Measurements from ENCODE around the gene SCN4B.

SCN4B gene

DNA sequence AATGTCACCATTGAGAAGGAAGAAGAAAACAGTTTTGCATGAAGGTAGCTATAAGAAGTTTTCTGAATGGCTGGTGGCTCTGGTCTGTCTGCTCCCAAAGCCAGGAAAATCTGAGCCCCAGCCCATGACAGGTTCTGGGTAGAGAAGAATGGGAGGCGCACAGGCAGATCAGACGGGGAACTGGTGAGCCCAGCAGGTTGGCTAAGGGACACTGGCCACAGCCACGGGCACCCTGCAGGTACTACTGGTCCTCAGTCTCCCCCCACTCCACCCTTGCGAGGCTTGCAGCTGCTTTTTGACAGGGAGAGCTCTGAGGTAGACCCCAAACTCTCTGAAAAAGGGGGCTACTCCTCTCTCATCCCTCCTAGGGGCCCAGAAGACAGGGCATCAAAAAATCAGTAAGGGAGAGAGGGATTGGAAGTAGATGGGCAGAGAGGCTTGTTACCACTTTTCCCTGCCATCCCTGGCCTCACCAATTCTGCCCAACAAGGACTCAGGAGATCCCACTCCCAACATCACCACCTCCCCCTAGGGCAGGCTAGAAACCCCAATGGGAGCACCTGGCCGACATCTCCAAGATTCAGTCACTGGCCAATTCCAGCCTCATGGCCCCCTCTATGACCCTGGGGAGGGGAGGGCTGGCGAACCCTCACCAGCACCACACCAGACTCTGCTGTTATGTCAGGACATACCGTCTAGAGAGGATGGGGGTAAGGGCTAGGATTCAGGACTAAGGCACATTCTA, 17.4 kb downstream of the SCN4B start:
- no peak for DNase-seq (ENCODE audit: low read depth in 2 of 2, low spot score in 1 of 2)

DNA sequence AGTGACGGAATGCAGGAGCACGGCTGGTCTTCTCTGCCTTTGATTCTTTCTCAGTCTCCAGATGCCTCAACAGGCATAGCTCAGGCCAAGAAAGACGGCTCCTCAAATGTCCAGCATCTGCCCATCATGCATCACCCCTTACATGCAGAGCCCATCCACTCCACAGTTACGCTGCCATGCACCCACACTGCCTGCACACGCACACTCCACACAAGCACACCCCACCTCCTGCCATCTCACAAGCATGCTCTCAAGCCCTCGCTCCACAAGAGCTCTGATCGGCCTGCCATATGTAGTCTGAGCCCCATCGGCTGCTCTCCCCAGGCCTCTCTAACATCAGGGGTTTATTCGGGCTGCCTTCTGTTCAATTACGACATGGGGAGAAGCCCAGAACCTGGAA, 18.8 kb downstream of the SCN4B start:
- DNase-seq (ENCODE audit: low read depth in 2 of 2, low spot score in 1 of 2): no peak

- DNase-seq (ENCODE audit: low read depth in 2 of 2, low spot score in 1 of 2): no peak
Measured at GRCh38 chr11:118132385-118133151, 20.1 kb downstream of the SCN4B start.

- DNase-seq (ENCODE audit: low read depth in 2 of 2, low spot score in 1 of 2): no peak
Measured at GRCh38 chr11:118129471-118130172, 23.0 kb downstream of the SCN4B start.

- DNase-seq (ENCODE audit: low read depth in 2 of 2, low spot score in 1 of 2): no peak
Measured at GRCh38 chr11:118128721-118129470, 23.7 kb downstream of the SCN4B start.

GRCh38 chr11:118128310-118128709, 24.3 kb downstream of the SCN4B start:
- DNase-seq (ENCODE audit: low read depth in 2 of 2, low spot score in 1 of 2): no peak

DNA sequence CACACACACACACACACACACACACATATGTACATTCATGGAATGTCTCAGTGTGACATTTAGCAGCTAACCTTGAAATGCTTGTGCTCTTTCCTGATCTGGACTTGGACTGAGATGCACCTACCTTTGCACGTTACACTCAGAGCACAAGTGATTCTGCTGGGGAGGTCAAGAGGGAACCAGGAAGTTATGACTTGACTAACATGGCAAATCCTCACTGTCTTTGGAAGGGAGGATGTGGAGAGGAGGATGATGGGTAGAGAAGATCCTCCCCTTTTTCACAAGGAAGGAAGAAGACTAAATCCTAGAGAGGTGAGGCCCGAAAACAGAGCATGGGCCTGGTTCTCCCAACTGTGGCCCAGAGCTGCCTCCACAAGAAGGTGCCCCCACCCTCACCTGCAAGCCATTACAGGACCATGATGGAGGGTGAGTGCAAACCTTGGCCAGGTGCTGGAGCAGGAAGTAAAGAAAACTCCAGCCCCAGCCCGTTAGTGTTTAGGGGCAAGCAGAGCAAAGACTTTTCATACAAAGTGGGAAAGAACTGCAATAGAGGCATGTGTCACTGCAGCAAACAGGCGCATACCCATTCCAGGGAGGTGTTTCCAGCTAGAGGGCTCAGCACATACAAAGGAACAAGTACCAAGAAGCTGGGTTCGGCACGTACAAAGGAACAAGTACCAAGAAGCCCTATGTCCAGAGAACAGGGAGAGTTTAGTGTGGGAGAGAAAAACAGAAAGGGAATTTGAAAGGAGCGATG, 26.4 kb downstream of the SCN4B start:
- DNase-seq (ENCODE audit: low read depth in 2 of 2, low spot score in 1 of 2): no peak

GRCh38 chr11:118124929-118125535, 27.6 kb downstream of the SCN4B start:
- no peak for DNase-seq (ENCODE audit: low read depth in 2 of 2, low spot score in 1 of 2)

DNA sequence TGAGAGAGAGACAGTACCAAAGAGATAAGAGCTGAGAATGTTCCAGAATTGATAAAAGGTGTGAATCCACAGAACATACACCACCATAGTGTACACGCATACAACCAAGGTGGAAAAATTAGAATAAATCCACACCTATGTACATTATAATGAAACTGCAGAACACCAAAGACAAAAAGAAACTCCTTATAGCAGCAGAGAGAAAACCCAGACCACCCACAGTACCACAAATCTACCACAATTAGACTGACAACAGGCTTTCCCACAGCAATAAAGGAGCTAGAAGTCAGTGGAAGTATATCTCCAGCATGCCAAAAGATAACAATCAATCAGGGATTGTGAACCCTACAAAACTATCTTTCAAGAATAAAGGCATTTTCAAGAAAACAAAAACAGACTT, 31.8 kb downstream of the SCN4B start:
- DNase-seq (ENCODE audit: low read depth in 2 of 2, low spot score in 1 of 2): no peak

GRCh38 chr11:118117790-118118601, 34.6 kb downstream of the SCN4B start:
- DNase-seq (ENCODE audit: low read depth in 2 of 2, low spot score in 1 of 2): no peak

- no peak for DNase-seq (ENCODE audit: low read depth in 2 of 2, low spot score in 1 of 2)
Measured at GRCh38 chr11:118115048-118115447, 37.6 kb downstream of the SCN4B start.

DNA sequence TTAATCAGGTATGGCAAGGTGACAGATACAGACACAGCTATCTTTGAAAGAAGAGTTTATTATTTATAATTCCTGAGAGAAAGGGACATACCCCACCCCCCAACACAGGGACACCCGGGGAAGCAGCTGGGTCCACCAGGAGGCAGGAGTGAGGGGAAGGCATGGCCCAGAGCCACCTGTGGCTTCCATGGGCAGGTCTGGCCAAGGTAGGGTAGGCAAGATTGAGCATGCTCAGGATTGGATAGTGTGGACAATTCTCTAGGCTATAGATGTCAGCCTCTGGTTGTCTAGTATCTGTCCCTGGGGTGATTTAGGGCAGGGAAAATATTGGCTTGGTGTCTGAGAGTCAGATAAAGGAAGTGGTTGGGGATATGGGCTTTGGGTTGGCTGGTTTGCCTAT, 38.4 kb downstream of the SCN4B start:
- DNase-seq (ENCODE audit: low read depth in 2 of 2, low spot score in 1 of 2): no peak

DNA sequence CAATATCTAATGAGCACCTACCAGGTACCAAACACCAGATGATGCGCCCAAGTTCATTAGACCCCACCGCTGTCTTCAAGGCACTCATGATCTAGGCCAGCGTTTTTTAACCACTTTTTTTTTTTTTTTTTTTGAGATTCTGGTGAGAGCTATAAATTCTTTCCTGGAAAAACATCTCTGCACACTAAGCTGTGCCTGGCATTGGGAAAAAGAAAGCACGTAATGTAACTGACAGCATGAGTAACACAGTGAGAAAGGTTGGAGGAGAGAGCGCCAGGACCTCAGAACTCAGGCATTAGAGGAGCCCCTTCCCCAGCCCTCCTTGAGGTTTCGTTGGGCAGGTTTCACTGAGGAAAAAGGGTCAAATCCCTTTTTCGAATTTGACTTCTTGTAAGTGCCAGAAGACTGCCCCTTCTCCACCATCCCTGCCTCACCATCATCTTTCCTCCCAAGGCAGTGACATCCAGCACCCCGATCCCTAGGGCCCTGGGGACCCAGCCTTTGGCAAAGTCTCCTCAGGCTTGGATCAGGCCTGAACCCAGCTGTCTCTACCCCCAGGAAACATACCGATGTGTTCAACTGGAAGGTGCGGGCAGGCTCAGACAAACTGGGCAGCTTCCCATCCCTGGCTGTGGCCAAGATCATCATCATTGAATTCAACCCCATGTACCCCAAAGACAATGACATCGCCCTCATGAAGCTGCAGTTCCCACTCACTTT, 39.8 kb downstream of the SCN4B start:
- DNase-seq (ENCODE audit: low read depth in 2 of 2, low spot score in 1 of 2): no peak

- no peak for DNase-seq (ENCODE audit: low read depth in 2 of 2, low spot score in 1 of 2)
Measured at GRCh38 chr11:118111744-118112035, 40.9 kb downstream of the SCN4B start.

- no peak for DNase-seq (ENCODE audit: low read depth in 2 of 2, low spot score in 1 of 2)
Measured at GRCh38 chr11:118111019-118111743, 41.4 kb downstream of the SCN4B start.

- no peak for DNase-seq (ENCODE audit: low read depth in 2 of 2, low spot score in 1 of 2)
Measured at GRCh38 chr11:118109231-118109630, 43.4 kb downstream of the SCN4B start.

- no peak for DNase-seq (ENCODE audit: low read depth in 2 of 2, low spot score in 1 of 2)
Measured at GRCh38 chr11:118108513-118108912, 44.1 kb downstream of the SCN4B start.

DNA sequence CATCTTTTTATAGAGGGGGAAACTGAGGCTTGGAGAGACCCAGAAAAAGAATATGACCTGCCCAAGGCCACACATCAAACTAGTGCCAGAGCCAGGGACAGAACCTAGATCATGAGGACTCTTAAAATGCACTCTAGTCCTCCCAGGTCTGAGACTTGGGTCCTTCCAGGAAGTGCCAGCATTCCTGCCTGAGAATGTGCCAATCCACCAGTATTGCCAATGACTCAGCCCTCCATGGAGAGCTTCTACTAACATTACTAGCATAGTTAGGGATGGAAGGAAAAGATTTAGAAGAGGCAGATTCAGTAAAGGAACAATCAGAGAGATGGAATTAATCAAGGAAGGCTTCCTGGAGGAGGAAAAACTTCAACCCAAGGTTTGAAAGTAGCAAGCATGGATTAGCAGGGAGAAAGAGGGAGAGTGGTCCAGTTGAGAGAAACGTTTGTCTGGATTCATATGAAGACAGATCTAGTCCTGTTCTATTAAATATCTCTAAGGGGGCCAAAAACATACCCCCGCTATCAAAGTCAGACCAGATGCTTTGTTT, 45.8 kb downstream of the SCN4B start:
- DNase-seq (ENCODE audit: low read depth in 2 of 2, low spot score in 1 of 2): no peak

Measured in stimulated activated CD8-positive, alpha-beta memory T cell treated with anti-CD3 and anti-CD28 coated beads, Interleukin-4, amount 100 ng/mL, for 1 hour (primary cell).